ENCODE measurements around the gene GALNTL6. TPM values are rescaled to one million over a fixed set of nuclear protein-coding genes. Genes with fewer than 3 reads are reported as not detected.

The GALNTL6 gene
- total and polyA plus RNA-seq, 2 of the 4 experiments (the other 2 are of a cell fraction): under 0.01 TPM; not detected in 1

DNA sequence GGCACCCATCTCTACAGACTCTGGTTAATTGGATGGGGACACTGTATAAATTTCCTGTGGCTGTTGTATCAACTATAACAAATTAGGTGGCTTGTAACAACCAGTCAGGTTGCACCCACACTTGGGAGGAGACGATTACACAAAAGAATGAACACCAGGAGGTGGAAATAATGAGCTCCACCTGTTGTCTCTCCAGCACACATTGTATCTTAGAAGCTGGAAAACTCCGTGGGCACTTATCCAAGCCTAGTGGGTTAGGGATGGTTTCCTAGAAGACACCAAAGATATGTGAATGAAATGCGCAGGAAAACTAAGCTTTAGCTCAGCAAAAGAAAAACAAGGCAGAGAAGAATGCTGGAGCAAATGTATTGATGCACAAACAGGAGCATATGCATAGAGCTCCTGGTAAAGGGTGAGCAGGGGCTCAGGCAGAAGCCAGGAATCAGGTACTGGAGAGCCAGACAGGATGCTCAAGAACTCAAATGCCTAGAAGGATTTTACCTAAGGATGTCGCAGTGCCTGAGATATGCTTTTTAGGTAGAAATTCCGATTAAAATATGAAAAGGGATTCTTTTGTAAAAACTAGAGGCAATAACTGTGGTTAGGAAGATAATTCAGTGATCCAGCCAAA is 111.7 kb downstream of the GALNTL6 start:
- H3K27ac ChIP-seq (ENCODE audit: insufficient read depth, low read length): no peak overlapping the region
- H2BK120ac ChIP-seq (ENCODE audit: low read depth, low read length): no peak overlapping the region
- no peak for DNase-seq
- no peak overlapping the region for H4K91ac ChIP-seq (ENCODE audit: insufficient read depth, low read depth, low read length)
- no peak overlapping the region for H3K4me2 ChIP-seq (ENCODE audit: low read depth, low read length)
- peaks cover 8% of the 10 kb centered on the region; the same call in 1 of the 2 replicates for H3K9me3 ChIP-seq (ENCODE audit: control insufficient read depth, insufficient read depth, low read length)
- H3K36me3 ChIP-seq (ENCODE audit: control insufficient read depth, insufficient read depth, low read length): no peaks in the 10 kb centered on the region
- ChIA-PET CTCF (no interaction called here), POLR2A (ENCODE audit: unreplicated experiment) (no interaction called here)
- 28% methylated on average over 3 of the region's 5 CpGs; no CpG with 5 or more reads in 1 of the 2 experiments for WGBS, 2 experiments (ENCODE audit: extremely low coverage in 2 of 2, insufficient read length in 1 of 2)
- TF ChIP-seq MAFK (IDR thresholded peaks at IDR 0.05; ENCODE audit: low read depth, low read length): no peak
- no peak for TF ChIP-seq POLR2A (IDR thresholded peaks at IDR 0.05; ENCODE audit: low read depth, low read length)
- no peak for TF ChIP-seq MXI1 (IDR thresholded peaks at IDR 0.05; ENCODE audit: borderline replicate concordance, low read depth, low read length)
- TF ChIP-seq FOS (IDR thresholded peaks at IDR 0.05; ENCODE audit: low read depth, low read length): no peak
- no peak for TF ChIP-seq CEBPB (IDR thresholded peaks at IDR 0.05; ENCODE audit: low read depth, low read length)
- no peak for TF ChIP-seq RAD21 (IDR thresholded peaks at IDR 0.05; ENCODE audit: low read length)
- TF ChIP-seq, protein P1, sequence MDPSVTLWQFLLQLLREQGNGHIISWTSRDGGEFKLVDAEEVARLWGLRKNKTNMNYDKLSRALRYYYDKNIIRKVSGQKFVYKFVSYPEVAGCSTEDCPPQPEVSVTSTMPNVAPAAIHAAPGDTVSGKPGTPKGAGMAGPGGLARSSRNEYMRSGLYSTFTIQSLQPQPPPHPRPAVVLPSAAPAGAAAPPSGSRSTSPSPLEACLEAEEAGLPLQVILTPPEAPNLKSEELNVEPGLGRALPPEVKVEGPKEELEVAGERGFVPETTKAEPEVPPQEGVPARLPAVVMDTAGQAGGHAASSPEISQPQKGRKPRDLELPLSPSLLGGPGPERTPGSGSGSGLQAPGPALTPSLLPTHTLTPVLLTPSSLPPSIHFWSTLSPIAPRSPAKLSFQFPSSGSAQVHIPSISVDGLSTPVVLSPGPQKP (IDR thresholded peaks at IDR 0.05; ENCODE audit: borderline replicate concordance, low read depth, low read length): no peak
- no peak for TF ChIP-seq CHD1 (IDR thresholded peaks at IDR 0.05; ENCODE audit: low read depth, low read length)
- TF ChIP-seq BHLHE40 (IDR thresholded peaks at IDR 0.05; ENCODE audit: low read depth, low read length): no peak
- TF ChIP-seq, protein P2, sequence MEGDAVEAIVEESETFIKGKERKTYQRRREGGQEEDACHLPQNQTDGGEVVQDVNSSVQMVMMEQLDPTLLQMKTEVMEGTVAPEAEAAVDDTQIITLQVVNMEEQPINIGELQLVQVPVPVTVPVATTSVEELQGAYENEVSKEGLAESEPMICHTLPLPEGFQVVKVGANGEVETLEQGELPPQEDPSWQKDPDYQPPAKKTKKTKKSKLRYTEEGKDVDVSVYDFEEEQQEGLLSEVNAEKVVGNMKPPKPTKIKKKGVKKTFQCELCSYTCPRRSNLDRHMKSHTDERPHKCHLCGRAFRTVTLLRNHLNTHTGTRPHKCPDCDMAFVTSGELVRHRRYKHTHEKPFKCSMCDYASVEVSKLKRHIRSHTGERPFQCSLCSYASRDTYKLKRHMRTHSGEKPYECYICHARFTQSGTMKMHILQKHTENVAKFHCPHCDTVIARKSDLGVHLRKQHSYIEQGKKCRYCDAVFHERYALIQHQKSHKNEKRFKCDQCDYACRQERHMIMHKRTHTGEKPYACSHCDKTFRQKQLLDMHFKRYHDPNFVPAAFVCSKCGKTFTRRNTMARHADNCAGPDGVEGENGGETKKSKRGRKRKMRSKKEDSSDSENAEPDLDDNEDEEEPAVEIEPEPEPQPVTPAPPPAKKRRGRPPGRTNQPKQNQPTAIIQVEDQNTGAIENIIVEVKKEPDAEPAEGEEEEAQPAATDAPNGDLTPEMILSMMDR (conservative IDR thresholded peaks at IDR 0.05; ENCODE audit: low read depth, low read length): no peak
- TF ChIP-seq RCOR1 (IDR thresholded peaks at IDR 0.05; ENCODE audit: insufficient replicate concordance, low read length): no peak
- TF ChIP-seq NFE2L2 (IDR thresholded peaks at IDR 0.05; ENCODE audit: low read depth, low read length): no peak
- no peak for TF ChIP-seq RFX5 (IDR thresholded peaks at IDR 0.05; ENCODE audit: low read depth, low read length)
- H3K4me3 ChIP-seq (ENCODE audit: insufficient read depth, low read depth, low read length): no peak overlapping the region
- no peak overlapping the region for H3K14ac ChIP-seq (replicated peaks; ENCODE audit: low read depth, low read length)
- H4K20me1 ChIP-seq (ENCODE audit: insufficient read depth, low read length): no peaks in the 10 kb centered on the region
- dilution Hi-C loops (cut with HindIII; ENCODE audit: low sequenced_read_pairs, unreplicated experiment): no loop called here
- ATAC-seq (ENCODE audit: low read depth): no peak
- no peak overlapping the region for H3K23ac ChIP-seq (ENCODE audit: low read depth, low read length)
- H3K9me1 ChIP-seq (ENCODE audit: insufficient read depth, low read length): no peaks in the 10 kb centered on the region
- no peak overlapping the region for H2BK5ac ChIP-seq (ENCODE audit: low read depth, low read length, poor library complexity, severe bottlenecking)
- H4K5ac ChIP-seq (ENCODE audit: low read depth, low read length): no peak overlapping the region
- H3K79me1 ChIP-seq (ENCODE audit: low read depth in 1 of 2, low read length in 2 of 2): no peaks in the 10 kb centered on the region
- H3K4me1 ChIP-seq (ENCODE audit: control insufficient read depth, insufficient read depth, low read length): no peaks in the 10 kb centered on the region
- no peak overlapping the region for H2BK20ac ChIP-seq (ENCODE audit: low read depth, low read length)
- in situ Hi-C loops (cut with MboI; ENCODE audit: low sequenced_read_pairs): no loop called here
- no peak overlapping the region for H2AK9ac ChIP-seq (replicated peaks; ENCODE audit: low read depth, low read length, poor library complexity)
- H4K8ac ChIP-seq (ENCODE audit: low read depth in 2 of 2, low read length in 2 of 2): no peak overlapping the region
- no peak overlapping the region for H3K9ac ChIP-seq (ENCODE audit: low read depth, low read length)
- no peak overlapping the region for H3K18ac ChIP-seq (ENCODE audit: low read depth, low read length)
- intact Hi-C loops (cut with micrococcal nuclease): no loop called here
- H2AFZ ChIP-seq (replicated peaks; ENCODE audit: low read length, poor library complexity): no peak overlapping the region
- H2AK5ac ChIP-seq (ENCODE audit: low read depth, low read length): no peak overlapping the region
- H3K27me3 ChIP-seq (ENCODE audit: control insufficient read depth, insufficient read depth, low read length): no peaks in the 10 kb centered on the region
- no peak overlapping the region for H2BK15ac ChIP-seq (ENCODE audit: low read depth, low read length)
- BruUV-seq (replicated peaks): no TSS peak
- no peak overlapping the region for H3K56ac ChIP-seq (ENCODE audit: extremely low read depth, insufficient read depth, low read length)
- H3K4ac ChIP-seq (ENCODE audit: low read depth, low read length): no peak overlapping the region
